NCI-H2107 treated with DMSO at 0.1 percent for 48 hours (cell line): ENCODE results near the gene PAEP.

Experiments used
- DNase-seq: peaks from one replicate; lab custom pipeline; 2025; ENCODE audit not compliant: unreplicated experiment; lab: John Stamatoyannopoulos, UW

PAEP gene

GRCh38 chr9:135612981-135613910 lies 51.7 kb downstream of the PAEP start:
- no peak for DNase-seq

DNA sequence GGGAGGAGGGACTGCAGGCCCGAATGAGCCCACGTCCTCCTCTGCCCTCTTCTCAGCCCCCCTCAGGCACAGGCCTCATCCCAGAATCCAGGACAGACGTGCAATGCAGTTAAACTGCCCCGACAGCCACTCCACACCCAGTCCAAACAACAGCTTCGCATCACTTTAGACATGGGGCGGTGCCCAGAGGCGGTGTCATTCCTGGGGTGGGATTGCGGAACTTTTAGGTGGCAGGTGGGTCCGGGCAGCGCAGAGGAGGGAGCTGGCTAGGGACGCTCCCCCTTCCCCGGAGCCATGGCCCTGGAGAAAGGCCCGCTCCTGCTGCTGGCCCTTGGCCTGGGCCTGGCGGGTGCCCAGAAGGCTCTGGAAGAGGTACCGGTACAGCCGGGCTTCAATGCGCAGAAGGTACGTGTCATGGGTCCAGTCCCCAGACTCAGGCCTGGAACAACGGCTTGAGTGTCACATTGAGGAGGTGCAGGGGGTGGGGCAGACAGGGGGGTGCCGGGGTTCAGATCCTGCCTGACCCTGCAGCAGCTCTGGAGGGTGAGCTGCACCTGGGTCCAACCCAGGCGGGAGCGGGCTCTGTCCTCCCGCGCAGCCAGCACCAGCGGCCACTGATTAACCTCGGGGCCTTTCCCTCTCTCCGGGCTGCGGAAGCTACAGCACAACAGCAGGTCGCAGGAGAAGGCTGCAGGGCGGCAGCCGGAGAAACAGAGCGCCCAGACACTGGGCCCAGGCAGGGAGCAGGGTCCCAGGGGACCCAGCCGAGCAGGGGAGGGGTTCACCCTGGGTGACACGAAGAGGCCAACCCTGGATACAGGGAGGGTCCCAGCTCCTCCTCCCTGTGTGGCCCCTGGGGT lies 52.6 kb downstream of the PAEP start:
- DNase-seq: no peak

DNA sequence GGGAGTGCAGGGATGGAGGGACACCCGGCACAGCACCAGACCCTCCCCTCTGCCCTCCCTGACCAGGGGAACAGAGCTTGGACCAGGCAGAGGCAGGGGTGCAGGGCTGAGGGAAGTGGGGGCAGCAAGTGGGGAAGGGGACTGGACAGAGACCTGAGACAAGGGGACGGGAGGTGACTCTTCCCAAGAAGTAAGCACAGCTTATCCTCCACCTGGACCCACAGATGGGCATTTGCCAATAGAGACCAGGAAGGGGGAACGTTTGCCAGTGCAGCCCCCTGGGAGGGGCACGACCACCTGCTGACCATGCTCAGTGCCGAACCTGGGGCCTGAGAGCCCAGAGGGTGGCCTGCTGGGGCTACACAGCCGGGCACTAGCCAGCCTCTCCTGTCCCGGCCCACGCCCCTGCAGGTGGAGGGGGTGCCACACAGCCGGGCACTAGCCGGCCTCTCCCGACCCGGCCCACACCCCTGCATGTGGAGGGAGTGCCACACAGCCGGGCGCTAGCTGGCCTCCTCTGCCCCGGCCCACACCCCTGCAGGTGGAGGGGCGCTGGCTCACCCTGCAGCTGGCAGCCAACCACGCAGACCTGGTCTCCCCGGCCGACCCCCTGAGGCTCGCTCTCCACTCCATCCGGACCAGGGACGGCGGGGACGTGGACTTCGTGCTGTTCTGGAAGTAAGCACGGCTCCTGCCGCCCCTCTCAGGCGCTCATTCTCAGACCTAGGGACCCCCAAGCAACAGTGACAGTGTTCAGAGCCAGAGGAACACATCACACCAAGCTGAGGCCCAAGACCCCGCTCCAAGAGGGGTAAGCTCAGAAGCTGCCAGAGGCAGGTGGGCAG lies 53.5 kb downstream of the PAEP start:
- no peak for DNase-seq

DNA sequence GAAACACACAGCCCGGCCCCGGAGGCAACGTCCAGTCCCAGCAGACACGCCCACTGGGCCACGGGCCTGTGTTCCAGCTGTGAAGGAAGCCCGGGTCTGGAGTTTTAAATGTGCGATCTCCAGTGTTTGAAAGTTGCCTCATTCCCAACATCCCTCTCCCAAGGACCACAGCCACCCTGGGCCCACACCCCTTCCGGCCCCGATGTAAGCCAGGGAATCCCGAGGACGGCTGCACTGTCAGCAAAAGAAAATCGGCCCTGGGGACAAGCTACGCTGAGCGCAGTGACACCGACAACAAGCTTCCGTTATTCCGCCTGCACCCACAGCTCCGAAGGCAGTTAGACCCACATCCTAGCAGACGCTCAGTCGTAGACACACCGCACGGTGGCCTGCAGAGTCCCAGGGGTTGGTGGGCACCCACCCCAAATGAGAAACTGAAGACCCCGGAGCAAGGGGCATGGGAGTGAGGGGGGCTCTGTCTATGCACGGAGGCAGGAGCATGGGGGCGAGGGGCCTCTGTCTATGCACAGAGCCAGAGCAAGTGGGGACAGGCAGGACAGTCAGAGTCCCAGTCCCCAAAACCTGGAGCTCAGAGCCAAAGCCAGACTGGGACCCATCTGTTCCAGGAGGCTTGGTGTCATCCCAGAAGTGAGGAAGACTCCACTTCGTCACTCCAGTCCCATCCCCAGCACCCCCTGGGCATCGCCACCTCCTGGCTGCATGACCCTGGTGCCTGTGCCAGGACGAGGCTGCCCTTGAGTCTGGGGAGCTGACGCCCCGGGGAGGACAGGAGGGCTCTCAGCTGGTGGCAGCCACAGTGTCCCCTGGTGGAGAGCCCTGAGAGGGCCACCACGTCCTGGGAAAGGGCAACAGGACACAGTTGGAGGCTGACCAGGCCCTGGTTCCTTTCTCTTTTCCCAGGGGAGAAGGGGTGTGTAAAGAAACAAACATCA lies 54.4 kb downstream of the PAEP start:
- no peak for DNase-seq
